GM10847 (cell line): ENCODE measurements around the gene OR2T35.

Experiments used
- POLR2A ChIP-seq: IDR thresholded peaks from 2 replicates; pipeline ENCODE4 v1.6.1; 2011; ENCODE audit not compliant: insufficient read length; ENCODE audit errors: extremely low read depth

OR2T35 gene

GRCh38 chr1:248621770-248622169 lies 23.3 kb downstream of the OR2T35 start:
- TF ChIP-seq POLR2A, result no peak

DNA sequence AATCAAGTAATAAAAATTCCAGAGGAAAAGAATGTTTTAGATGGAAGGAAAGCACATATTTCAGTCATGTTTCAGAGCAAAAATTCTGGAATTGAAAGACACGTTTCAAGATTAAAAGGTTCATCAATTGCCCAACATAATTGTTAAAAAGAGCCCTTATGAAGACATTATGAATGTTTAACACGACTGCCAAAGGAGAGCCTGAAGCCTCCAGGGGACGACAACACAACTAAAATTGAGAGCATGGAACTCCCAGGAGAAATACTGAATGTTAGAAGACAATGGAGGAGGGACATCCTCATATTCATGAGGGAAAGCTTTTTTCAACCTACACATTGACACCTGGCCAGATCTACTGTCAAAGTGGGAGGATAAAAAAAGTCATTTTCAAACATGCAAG lies 26.2 kb downstream of the OR2T35 start:
- no peak for TF ChIP-seq POLR2A

GRCh38 chr1:248618119-248618518 lies 27.0 kb downstream of the OR2T35 start:
- TF ChIP-seq POLR2A, result no peak

GRCh38 chr1:248613742-248614141 lies 31.3 kb downstream of the OR2T35 start:
- TF ChIP-seq POLR2A, result no peak

- no peak for TF ChIP-seq POLR2A
These were observed 33.1 kb downstream of the OR2T35 start for GRCh38 chr1:248611883-248612414.

DNA sequence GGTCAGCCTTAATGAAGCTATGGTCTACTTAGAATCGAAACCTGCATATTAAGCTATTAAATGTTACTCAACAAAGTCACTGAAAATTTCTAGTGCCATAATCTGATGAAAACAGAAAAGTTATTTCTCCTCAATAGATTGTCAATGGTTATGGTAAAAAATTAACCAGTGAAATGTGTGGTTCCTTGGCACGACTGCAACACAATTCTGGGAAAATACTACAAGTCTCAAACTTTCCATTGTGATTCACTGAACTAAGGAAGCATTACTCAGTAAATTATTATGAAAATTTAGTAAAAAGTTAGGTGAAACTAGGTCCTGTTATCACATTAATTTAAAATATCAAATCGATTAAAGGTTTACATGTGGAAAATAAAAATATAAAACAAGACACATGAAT lies 34.8 kb downstream of the OR2T35 start:
- no peak for TF ChIP-seq POLR2A

- no peak for TF ChIP-seq POLR2A
These were observed 45.7 kb downstream of the OR2T35 start for GRCh38 chr1:248599396-248599795.

- no peak for TF ChIP-seq POLR2A
These were observed 47.5 kb downstream of the OR2T35 start, which contains the start of gene OR2T10 for GRCh38 chr1:248597589-248597988. Gene OR2T10 (minus strand): TSS chr1:248597700. CDS start chr1:248593768, 3,932 bp downstream.

GRCh38 chr1:248596615-248597014 lies 48.5 kb downstream of the OR2T35 start:
- no peak for TF ChIP-seq POLR2A

GRCh38 chr1:248593226-248593625 lies 51.9 kb downstream of the OR2T35 start:
- no peak for TF ChIP-seq POLR2A

GRCh38 chr1:248592655-248593054 lies 52.4 kb downstream of the OR2T35 start:
- TF ChIP-seq POLR2A, result no peak

DNA sequence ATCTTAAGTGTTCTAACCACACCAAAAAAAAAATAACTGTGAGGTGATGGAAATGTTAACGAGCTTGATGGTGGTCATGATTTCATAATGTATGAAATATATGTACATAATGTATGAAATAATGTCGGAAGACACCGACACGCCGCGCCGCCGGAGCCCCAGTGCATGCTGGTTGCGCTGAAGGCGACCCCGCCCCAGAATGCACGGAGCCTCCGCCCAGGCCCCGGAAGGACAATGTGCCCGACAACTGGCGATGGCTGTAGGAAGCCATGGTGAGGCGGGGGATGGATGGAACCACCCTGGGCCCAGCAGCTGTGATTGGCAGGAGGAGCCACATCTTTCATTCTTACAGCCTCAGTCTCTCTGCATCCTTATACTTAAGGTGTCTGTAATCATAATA lies 55.0 kb downstream of the OR2T35 start:
- TF ChIP-seq POLR2A, result no peak

DNA sequence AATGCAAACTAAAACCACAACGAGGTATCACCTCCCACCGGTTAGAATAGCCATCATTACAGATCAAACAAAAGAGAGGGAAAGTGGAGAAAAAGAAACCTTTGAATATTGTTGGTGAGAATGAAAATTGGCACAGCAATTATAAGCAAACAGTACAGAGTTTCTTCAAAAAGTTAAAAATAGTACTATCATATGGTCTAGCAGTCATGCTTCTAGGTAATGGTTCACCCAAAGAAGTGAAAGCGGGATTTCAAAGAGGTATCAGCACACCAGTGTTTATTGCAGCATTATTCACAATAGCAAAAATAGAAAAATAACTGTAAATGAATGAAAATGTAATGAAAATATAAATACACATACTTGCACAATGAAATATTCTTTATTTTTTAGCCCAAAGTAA lies 55.7 kb downstream of the OR2T35 start:
- no peak for TF ChIP-seq POLR2A
